OCI-LY7 (cell line): Measurements from ENCODE around the gene SYCP3.

Source experiments
- CTCF ChIP-seq: fragments of 200-600 bp; sonication (generic); conservative IDR thresholded peaks from 2 replicates; pipeline ENCODE4 v1.5.1; 2014; ENCODE audit warnings: mild to moderate bottlenecking, antibody characterized with exemption, low read length, moderate library complexity, mixed read lengths
- EZH2phosphoT487 ChIP-seq: fragments of 200-600 bp; sonication (generic); IDR thresholded peaks from 2 replicates; pipeline ENCODE4 v1.6.1; 2018; ENCODE audit warnings: low read depth, borderline replicate concordance, mild to moderate bottlenecking, mixed run types, antibody characterized with exemption, low read length, moderate library complexity, mixed read lengths

- TF ChIP-seq CTCF: no peak
- TF ChIP-seq EZH2phosphoT487: no peak
These were observed 39.9 kb upstream of the SYCP3 start for GRCh38 chr12:101779200-101779599.
